GM21529 (cell line): ENCODE data around the gene ZNF549.
"Not testable (repeated sequence)": the region's sequence is repeated elsewhere in the genome, so short reads cannot be mapped to it uniquely, and the experiment has no call there.

Experiments
- ATAC-seq: cut with Tn5 transposase; IDR thresholded peaks from one replicate; pipeline ENCODE4 v1.9.1; 2021; ENCODE audit not compliant: unreplicated experiment

The ZNF549 gene

DNA sequence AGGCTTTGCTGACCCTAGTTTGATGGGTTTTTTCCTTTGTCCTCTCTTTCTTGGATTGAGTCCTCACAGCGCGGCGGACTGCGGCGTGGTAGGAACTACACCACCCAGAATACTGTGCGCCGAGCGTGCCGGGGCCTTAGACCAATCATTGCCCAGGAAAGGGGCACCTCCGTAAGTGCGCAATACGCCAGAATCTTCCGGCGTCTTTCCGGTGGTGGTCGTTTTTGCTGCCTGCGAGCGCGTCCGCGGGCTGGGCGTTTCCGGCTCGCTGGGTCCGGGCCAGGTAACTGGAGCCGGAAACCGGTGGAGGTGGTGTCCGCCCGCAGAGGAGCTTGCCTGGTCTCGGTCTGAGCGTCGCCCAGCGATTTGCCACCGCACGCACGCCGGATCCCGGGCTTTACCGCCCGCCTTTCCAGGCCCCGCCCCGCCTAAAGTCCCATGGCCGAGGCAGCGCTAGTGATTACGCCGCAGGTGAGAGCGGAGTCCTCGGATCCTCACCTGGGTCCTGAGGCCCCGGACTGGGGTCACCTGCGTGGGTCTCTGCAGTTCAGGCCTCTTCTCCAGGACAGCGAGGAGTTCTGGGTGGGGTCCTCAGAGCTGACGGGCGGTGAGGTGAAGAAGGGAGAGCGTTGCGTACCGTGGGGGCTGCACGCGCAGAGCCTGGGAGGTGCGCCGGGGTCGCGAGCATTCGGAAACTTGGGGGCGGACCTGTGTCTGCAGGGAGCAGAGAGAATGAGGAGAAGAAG lies at the start of gene ZNF549:
TSS of gene ZNF549 (plus strand) at position 221 of the 746 bp plus-strand sequence. CDS start at position 439, 218 bp downstream.
- peak; percentile 97 for ATAC-seq

DNA sequence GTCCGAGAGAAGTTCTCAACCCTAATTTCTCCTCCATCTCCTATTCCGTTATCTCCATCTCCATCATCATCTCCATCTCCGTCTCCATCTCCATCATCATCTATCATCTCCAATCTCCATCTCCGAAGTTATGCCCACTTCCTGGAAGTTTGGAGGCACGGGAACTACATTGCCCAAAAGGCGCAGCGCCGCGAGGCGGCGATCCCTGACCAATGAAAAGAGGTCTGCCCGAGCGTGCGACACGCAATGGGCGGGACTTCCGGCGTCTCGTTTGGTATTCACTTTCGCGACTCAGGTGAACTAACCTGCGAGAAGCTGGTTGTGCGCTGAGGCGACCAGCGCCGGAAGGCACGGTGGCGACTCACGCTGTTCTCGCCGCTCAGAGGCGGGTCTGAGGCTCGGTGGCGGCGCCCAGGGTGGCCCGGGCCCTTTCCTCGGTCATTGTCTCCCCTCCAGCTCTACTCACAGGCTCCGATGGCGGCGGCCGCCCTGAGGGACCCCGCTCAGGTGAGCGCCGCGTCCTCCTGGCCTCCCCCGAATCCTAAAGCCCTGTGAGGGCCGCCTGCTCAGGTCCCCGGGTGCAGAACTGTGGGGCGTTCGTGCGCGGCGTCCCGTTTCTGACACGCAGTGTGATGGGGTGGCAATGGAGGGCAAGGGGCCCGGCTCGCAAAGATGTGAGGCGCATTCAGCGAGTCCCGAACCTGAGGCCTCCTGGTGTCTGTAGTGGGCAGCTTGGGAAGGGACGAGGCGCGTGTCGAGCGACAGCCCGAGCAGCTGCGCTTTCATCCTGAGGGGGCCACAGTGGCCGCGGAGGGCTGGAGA lies 39.5 kb upstream of the ZNF549 start, which contains the start of gene ZNF419:
TSS of gene ZNF419 (plus strand) at position 274 of the 822 bp plus-strand sequence. CDS start at position 475, 201 bp downstream.
- peak; percentile 92 for ATAC-seq

DNA sequence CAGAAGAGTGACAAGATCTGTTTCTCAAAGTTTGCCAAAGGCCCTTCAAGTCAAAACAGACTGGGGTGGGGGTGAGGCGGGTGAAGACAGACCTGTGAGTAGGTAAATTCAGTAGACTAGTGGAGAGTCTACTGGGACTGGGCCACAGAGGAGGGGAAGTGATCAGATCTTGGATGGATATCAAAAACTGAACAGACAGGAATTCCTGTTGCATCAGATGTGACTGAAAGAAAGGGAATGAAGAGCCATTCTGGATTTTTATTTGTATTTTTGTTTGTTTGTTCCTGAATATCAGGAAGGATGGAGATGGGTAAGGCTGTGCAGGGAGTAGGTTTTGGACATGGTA lies 38.9 kb upstream of the ZNF549 start:
- not testable (repeated sequence) for ATAC-seq

DNA sequence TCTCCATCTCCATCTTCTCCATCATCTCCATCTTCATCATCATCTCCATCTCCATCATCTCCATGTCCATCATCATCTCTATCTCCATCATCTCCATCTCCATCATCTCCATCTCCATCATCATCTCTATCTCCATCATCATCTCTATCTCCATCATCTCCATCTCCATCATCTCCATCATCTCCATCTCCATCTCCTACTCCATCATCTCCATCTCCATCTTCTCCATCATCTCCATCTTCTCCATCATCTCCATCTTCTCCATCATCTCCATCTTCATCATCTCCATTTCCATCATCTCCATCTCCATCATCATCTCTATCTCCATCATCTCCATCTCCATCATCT lies 27.9 kb upstream of the ZNF549 start:
- ATAC-seq, result not testable (repeated sequence)

DNA sequence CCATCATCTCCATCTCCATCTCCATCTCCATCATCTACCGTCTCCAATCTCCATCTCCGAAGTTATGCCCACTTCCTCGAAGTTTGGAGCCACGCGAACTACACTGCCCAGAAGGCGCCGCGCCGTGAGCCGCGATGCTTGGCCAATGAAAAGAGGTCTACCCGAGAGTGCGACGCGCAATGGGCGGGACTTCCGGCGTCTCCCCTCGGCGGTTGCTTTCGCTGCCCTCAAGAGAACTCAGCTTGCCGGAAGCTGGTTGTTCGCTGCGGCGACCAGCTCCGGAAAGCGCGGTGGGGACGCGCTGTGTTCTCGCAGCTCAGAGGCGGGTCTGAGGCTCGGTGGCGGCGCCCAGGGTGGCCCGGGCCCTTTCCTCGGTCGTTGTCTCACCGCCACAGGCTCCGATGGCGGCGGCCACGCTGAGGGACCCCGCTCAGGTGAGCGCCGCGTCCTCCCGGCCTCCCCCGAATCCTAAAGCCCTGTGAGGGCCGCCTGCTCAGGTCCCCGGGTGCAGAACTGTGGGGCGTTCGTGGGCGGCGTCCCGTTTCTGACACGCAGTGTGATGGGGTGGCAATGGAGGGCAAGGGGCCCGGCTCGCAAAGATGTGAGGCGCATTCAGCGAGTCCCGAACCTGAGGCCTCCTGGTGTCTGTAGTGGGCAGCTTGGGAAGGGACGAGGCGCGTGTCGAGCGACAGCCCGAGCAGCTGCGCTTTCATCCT lies 27.3 kb upstream of the ZNF549 start, which contains the start of gene ZNF773:
TSS of gene ZNF773 (plus strand) at position 259 of the 716 bp plus-strand sequence. CDS start at position 402, 143 bp downstream.
- peak; percentile 97 for ATAC-seq

DNA sequence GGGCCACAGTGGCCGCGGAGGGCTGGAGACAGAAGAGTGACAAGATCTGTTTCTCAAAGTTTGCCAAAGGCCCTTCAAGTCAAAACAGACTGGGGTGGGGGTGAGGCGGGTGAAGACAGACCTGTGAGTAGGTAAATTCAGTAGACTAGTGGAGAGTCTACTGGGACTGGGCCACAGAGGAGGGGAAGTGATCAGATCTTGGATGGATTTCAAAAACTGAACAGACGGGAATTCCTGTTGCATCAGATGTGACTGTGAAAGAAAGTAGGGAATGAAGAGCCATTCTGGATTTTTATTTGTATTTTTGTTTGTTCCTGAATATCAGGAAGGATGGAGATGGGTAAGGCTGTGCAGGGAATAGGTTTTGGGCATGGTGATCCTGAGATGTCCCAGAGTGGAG lies 26.8 kb upstream of the ZNF549 start:
- not testable (repeated sequence) for ATAC-seq

DNA sequence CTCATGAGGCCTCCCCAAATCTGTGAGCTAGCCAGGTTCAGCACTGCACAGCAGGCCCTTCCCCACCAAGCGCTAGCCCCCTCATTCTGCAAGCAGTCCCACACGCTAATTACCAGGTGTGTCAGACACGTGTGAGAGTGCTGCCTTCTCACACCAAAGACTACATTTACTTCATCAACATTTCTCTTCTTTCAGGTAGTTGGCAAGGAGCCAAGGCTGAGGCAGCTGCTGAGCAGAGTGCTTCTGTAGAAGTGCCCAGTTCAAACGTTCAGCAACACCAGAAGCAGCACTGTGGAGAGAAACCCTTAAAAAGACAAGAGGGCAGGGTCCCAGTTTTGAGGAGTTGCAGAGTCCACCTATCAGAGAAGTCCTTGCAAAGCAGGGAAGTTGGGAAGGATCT lies 21.0 kb upstream of the ZNF549 start:
- no peak for ATAC-seq

DNA sequence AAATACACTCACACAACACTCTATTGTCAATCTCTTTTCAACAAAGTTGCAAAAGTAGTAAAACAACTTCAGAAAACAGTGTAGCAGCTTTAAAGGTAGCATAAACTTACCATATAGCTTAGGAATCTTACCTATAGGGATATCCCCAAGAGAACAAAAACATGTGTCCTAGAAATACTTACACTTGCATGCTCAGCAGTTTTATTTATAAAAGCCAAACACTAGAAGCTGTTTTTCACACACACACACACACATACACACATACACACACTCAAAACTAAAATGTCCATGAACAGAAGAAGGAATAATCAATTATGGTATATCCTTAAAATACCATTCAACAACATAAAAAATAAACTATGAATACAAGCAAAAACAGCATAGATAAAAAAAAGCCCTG lies 15.7 kb upstream of the ZNF549 start:
- no peak for ATAC-seq

DNA sequence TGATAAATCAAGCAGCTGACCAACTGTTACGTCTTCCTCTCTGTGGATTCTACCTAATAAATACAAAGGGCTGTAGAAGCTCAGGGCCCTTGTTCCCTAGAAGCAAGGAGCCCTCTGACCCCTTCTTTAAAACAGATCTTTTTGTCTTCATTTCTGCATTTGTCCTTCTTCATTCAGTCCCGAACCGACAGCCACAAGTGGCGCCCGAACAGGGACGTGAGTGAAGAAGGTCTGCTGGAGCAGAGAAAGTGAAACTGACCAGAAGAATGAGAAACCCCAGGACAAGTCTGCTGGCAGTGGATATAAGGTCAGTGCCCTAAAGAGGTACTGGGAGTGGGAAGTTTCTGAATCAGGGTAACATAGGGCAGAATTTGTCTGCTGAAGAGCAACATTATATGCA lies 14.3 kb upstream of the ZNF549 start:
- no peak for ATAC-seq

DNA sequence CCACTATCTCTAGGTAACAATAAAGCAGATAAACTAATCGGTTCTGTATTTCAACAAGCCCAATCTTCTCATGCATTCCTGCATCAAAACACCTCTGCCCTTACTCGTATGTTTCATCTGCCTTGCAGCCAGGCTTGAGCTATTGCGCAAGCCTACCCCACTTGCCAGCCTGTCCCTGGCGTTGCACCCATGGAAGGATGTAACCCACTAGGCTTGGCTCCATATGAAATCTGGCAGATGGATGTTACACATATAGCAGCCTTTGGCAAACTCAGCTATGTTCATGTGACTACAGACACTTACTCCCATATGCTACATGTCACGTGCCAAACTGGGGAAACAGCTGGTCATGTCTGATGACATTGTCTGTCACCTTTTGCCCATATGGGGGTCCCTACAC lies 11.9 kb upstream of the ZNF549 start:
- ATAC-seq, result no peak

DNA sequence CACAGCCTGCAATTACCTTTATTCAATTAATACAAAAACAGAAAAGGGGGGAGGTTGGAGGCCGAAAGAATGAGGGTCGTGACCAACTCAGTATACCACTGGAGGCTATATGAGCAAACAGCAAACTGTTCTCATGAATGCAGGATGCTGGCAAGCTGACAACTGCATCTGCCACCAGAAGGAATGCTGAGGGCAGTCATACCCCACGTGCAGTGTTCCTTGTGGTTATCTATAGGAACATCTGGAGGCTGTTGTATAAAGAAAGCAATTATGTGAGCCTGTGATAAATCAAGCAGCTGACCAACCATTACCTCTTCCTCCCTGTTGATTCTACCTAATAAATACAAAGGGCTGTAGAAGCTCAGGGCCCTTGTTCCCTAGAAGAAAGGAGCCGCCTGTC lies 9.1 kb upstream of the ZNF549 start:
- not testable (repeated sequence) for ATAC-seq

DNA sequence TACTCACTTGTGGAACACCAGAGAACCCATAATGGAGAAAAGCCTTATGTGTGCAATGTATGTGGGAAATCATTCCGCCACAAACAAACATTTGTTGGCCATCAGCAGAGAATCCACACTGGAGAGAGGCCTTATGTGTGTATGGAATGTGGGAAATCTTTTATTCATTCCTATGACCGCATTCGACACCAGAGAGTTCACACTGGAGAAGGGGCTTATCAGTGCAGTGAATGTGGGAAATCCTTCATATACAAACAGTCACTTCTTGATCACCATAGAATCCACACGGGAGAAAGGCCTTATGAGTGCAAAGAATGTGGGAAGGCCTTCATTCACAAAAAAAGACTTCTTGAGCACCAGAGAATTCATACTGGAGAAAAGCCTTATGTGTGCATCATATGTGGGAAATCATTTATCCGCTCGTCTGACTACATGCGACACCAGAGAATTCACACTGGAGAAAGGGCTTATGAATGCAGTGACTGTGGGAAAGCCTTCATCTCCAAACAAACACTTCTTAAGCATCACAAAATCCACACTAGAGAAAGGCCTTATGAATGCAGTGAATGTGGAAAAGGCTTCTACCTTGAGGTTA lies 10.9 kb downstream of the ZNF549 start:
- ATAC-seq, result no peak

DNA sequence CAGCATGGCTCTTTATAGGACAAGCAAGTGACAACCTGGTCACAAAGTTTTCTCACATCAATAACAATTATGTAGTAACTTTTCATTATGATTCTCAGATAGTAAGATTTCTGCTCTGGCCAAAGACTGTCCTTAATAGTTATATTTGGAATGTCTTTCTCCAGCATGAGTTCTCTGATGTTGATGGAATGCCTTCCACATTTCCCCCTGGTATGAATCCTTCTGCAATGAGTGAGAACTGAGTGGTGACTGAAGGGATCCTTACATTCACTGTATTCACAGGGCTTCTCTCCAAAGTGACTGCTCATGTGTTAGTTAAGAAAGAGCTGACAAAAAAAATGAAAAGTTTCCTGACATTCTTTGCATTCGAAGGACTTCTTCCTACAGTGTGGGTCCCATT lies 19.4 kb downstream of the ZNF549 start:
- no peak for ATAC-seq

DNA sequence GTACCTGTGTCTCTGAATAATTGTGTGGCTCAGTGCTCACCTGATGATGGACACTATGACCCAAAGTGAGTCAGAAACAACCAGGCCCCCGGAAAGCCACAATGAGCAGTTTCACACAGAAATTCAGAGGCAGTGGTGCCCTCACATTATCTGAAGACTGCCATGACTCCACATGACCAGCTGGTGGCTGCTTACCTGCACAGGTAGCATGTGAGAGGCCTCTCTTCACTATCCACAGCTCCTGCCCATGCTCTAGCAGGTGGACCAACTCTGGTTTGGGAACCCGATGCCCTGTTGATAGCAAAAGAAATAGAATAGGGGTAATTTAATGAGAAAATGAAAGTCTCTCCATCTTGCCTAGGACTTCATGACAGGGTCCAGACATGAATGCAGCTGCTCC lies 25.3 kb downstream of the ZNF549 start:
- no peak for ATAC-seq

DNA sequence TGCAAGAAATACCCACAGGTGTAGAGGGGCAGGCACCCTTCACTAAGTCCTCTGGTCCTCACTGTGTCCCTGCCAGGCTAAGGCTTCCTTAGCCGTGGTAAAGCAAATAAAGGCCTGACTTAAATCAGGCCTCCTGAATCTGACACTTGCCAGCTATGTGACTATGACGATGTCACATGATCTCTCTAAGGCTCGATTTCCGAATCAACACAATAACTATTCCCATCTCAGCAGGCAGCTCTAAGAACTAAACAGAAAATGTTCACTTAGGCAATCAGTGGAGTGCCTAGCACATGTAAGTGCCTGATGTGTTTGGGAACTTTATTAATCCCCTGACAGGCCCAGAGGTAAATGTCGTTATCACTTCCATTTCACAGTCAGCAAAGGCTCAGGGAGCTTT lies 30.5 kb downstream of the ZNF549 start:
- ATAC-seq, result no peak

DNA sequence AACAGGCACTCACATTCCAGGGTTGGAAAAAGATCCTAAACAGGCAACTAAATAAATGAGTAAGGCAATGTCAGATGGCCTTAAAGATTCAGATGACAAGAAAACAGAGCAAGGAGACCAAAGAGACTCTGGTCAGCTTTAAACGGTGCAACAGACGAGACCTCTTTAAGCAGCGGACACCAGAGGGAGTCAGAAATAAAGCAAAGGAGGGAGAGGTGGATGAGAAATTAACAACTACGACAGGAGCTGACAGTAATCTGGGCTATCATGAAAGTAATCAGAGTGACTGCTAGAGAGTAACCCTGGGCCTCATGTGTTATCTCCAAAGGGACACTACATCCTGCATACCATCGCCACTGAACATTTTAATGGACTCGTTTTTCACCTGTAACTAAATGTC lies 31.4 kb downstream of the ZNF549 start:
- ATAC-seq, result no peak

DNA sequence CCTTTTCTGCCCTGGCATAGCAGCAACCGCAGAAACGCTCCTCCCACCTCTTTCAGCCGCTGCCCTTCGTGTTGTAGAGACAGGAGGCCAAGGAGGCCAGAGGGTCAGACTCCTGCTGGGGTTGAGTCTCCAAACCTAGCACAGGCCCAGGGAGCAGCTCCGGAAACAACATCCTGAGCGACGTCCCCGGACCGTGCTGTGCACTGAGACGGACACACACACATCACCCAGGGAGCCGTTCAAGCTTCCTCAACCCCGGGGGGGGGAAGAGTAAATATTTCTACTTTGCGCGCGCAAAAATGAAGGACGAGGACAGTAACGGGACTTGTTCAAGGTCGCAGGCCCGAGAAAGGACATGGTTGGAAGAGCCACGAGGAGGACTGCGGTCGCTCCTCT lies 31.9 kb downstream of the ZNF549 start:
- no peak for ATAC-seq

DNA sequence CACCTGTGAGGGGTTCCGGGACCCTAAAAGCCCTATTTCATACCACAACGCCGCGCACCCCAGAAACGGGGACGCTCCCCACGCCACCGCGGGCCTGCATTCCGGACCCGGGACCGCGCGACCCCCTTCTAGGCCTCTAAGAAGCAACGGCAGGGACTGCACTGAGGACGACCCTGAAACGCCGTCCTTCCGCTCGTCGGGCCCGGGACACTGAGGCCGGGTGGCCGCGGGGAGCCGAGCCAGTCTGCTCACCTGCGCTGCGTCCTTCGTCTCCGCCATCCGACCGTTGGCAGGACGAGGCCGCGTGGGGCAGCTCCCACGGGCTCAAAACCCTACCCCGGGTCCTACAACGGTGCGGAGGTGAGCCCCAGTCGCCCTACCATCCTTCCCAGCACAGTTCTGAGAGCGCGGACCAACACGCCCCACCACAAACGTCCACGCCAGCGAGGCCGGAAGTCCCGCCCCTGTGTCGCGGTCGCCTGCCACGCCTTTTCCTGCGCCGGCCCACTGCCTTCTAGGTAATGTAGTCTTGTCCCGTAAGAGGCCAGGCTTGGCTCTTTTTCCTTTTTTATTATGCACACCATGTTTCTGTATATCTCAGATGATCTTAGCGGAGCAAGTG lies 32.4 kb downstream of the ZNF549 start, which contains the start of gene ZNF550:
TSS of gene ZNF550 (minus strand) at position 460 of the 622 bp plus-strand sequence. CDS start at position 279, 181 bp downstream.
- peak; percentile 97 for ATAC-seq

DNA sequence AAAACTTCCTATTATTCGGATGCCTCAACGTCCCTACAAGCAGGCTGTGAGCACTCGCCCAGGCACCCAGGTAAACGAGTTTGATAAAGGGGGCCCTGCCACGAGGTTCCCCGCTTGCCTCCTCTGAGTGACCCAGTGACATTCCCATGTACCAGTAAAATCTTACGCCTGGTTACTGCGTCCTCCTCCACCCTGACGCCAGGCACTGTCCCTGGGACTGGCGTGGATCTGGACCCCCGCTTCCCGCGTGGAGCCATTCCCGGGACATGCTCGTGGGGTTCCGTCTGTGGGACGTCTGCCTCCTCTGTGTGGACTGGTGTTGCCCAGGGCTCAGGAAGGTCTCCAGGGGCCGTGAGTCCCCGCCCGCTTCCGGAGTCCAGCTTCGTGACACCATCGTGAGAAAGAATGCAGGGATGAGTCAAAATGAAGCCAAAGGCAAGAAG lies 32.9 kb downstream of the ZNF549 start:
- peak; percentile 15 for ATAC-seq

DNA sequence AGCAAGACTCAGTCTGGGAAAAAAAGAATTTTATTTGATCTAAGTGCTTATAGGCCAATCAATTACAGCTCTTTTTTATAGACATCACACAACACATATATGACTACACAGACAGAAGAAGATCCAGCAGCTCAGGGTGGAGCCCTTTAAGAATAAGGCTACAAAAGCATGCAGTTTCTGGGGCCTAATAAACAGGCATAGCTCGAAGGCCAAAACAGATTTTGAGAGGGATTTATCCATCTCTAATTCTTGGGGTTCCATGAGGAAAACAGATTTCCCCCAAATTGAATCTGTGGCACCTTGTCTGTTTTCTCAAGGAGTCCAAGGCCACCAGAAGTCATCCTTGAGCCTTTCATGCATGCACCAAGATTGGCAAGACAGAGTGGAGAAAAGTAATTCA lies 36.4 kb downstream of the ZNF549 start:
- no peak for ATAC-seq
